ENCODE measurements around the gene MTRR.
A peak's percentile ranks its signal among the peaks of the same experiment; 100 is the strongest.

Gene MTRR

DNA sequence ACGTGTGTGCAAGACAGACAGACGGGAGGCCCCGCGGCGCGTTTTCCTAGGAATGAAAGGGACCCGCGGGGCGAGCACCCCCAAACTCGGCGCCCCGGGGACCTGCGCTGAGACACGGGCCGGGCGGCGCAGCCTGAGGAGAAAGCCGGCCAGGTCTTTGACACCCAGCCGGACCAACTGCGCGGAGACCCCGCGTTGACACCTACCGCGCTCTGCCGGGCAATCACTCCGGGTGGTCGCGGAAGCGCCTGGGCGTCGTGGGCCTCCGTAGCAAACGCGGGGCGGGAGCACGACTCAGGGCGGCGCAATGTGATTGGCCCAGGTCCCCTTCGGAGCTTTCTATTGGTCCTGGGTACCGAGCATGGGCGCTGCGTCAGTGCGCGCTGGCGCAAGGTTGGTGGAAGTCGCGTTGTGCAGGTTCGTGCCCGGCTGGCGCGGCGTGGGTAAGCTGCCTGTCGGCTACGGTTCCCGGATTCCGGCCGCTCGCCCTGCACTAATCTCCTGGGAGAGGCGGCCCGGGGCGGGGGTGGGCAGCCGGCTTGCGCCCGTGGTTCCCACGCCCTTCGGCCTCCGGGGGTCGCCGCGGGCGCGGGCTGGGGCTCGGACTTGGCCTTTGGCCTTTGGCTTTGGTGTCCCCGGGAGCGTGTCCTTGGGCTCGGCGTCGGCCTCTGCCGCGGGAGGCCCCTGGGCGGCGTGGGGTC, at the start of gene MTRR, which contains the start of gene FASTKD3:
TSS of gene MTRR (plus strand) at position 376 of the 701 bp plus-strand sequence. CDS start 1,647 bp downstream, outside the sequence.
TSS of gene FASTKD3 (minus strand) at position 259 of the 701 bp plus-strand sequence. CDS start 948 bp downstream, outside the sequence.
- FAIRE-seq, result peak; percentile 5

DNA sequence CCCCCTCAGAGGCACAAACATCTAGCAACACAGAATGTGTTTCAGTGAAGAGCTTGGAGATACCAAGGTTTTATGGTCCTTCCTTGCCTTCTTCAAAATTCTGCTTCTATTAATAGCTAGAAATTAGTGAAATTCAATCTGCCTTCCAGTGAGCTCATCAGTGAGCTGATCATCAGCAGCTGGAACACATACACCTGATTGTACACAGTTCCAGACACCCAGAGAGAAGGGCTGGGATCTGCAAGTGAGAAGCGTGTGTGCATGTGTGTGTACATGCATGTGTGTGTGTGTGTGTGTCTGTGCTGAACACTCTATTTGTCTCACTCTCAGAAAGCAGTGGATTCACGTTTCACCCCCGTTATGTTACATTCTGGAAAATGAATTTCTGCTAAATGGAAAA, 46.5 kb upstream of the MTRR start:
- no peak for FAIRE-seq

DNA sequence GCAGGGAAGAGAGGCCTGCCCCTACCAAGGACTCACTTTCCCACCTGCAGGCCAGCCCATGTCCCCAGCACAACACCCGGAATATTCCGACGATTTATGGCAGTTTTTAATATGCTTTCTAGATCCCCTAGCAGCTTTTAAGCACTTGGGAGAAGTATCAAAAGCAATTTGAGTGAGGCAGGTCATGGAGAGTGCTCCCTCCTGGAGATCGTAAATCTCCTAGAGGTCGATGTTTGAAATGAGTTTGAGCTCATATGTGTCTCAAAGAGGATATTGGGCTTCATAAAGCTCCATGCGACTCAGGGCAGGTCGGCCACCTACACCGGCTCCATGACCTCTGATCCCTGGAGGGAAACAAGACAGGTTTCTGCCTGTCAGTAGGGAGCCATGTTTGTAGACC, 45.4 kb upstream of the MTRR start:
- FAIRE-seq, result no peak

DNA sequence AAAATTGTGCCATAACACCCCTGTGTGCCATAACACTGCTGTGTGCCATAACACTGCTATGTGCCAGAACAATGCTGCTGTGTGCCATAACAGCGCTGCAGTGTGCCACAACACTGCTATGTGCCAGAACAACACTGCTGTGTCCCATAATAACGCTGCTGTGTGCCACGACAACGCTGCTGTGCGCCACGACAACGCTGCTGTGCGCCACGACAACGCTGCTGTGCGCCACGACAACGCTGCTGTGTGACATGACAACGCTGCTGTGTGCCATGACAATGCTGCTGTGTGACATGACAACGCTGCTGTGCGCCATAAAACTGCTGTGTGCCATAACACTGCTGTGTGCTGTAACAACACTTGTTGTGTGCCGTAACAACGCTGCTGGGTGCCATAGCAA, 44.0 kb upstream of the MTRR start:
- no peak for FAIRE-seq

DNA sequence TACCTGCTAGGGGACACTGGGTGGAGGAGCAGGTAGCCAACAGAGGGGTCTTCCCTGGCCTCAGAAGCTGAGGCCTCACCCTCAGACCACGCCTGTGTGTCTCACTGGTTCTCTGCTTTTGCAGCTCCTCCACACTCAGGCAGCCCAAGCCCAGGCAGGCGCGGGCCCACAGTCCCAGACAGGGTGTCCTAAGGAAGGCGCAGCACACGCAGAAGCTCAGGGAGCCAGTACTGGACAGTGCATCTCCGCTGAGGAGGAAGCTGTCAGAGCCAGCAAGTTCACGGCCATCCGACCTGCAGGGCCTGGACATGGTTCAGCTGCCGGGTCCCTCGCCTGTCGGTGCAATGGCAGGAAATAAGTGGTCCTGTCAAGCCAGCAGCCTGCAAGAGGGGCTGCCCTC, 43.3 kb upstream of the MTRR start:
- no peak for FAIRE-seq

DNA sequence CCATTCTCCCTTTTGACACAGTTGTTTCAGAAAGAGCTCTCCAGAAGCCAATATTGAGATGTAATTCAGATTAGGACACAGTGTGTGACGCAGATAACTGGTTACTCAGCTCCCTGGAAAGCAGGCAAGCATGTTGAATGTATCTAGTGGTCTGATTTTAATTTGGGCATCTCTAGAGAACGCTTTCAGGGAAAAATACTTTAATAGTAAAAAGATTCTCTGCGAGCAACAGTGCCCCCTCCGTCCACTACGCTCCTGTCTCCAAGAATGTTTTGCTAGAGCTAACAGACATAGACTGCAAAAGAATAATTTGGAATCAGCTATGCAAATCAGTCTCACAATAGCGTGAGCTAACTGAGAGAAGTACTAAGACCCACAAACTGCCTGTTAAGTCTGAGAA, 41.3 kb upstream of the MTRR start:
- no peak for FAIRE-seq

DNA sequence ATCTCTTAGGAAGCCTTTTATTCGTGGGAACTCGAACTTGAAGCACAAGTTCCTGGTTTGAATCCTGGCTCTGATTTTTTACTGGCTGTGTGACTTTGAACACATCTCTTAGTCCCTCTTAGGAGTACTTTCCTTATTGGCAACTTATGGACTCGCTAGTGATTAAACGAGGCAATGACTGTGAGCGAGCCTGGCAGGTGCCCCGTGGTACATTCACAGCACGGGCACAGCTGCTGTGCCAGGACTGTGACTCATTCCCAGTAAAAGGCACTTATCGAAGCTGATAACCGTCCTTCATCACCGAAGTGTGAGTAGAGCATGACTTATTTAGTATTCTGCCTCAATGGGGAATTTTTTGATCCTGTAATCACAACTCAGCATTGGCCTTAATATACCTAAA, 40.7 kb upstream of the MTRR start:
- FAIRE-seq, result no peak

DNA sequence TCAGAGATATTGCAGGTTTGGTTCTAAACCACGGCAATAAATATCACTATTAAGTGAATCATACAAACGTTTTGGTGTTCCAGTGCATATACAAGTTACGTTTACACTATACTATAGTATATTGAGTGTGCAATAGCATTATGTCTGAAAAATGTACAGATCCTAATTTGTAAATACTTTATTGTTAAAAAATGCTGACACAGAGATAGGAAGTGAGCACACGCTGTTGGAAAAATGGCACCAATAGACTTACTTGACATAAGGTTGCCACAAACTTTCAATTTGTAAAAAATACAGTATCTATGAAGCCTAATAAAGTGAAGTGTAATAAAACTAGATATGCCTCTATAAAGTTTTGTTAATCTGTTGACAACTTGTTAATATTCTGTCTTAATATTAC, 34.0 kb upstream of the MTRR start:
- no peak for FAIRE-seq

DNA sequence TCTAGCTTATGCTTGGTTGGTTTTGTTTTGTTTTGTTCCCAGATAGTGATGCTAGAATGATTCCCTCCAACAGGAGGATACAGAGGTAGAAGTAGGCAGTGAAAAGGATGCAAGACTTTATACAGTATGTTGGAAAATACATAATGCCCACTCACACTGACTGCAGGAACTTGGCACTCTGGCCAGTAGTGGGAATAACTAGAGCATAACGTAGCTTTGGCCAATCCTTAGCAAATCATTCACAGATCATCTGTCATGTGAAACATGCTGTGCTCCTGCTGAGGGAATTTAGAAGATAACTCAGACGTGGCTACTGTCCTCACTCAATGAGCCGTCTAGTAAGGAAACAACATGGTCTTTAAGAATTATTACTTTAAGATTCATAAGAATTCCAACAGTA, 31.5 kb upstream of the MTRR start:
- no peak for FAIRE-seq

DNA sequence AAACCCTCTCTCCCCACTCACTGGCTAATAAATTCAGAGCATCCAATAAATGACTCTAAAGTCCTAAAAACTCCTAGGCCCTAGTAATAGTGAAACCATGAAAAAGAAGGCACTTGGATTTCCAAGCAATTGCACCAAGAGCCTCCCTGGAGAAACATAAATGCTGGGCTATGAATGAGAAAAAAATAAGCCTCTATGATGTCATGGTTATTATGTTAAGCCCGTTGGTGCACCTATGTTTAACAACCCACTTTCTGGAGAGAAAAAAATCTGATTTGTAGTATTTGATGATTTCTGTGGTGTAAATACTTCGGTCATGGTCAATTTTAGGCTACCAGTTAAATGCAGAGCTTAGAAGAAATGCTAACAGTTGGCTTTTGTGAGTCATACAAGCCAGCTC, 26.4 kb upstream of the MTRR start:
- FAIRE-seq, result no peak

DNA sequence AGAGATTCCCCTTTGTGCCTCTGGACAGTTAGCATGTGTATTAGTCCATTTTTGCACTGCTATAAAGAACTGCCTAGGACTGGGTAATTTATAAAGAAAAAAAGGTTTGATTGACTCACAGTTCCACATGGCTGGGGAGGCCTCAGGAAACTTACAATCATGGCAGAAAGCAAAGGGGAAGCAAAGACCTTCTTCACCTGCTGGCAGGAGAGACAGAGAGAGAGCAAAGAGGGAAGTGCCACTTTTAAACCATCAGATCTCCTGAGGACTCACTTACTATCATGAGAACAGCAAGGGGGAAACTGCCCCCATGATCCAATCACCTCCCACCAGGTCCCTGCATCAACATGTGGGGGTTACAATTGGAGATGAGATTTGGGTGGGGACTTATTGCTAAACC, 24.0 kb upstream of the MTRR start:
- FAIRE-seq, result no peak

DNA sequence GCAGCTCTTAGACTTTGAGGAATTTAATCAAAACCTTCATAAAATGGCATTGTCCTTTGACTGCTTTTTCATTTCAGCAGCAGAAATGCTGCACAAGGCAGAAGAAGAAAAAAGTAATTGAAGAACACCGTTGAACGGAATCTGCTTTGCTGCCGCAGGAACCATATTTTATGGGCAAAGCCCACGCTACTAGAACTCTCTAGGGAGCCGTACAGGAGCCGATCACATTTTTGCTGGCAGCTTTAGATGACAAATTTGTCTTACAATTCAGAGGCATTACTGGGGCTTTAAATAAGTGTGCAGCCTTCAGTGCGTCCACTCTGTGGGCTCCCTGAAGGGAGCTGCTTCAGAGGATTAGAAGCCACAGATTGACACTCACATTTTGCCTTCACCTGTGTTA, 23.4 kb upstream of the MTRR start:
- no peak for FAIRE-seq

DNA sequence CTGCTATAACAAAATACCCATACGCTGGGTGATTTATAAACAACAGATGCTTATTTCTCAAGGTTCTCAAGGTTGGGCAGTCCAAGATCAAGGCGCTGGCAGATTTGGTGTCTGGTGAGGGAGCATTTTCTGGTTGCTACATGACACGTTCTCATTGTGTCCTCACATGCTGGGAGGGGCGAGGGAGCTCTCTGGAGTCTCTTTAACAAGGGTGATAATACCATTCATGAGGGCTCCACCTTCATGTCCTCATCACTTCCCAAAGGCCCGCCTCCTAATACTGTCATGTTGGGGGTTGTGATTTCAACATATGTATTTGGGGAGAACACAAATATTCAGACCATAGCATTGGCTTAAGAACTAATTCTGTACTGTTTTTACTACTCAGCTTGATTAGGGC, 22.6 kb upstream of the MTRR start:
- no peak for FAIRE-seq

DNA sequence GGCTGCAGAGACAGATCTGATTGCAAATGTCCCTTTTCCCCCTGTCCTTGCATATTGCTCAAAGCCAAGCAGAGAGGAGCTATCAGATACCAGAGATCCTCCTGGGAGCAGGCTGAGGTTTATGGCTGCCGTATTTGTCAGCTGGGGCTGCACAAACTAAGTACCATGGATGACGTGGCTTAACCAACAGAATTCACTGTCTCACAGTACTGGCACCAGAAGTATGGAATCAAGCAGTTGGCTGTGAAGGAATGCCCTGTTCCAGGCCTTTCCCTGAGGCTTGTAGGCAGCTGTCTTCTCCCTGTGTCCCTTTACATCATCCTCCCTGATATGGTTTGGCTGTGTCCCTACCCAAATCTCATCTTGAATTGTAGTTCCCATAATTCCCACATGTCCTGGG, 20.7 kb upstream of the MTRR start:
- no peak for FAIRE-seq

DNA sequence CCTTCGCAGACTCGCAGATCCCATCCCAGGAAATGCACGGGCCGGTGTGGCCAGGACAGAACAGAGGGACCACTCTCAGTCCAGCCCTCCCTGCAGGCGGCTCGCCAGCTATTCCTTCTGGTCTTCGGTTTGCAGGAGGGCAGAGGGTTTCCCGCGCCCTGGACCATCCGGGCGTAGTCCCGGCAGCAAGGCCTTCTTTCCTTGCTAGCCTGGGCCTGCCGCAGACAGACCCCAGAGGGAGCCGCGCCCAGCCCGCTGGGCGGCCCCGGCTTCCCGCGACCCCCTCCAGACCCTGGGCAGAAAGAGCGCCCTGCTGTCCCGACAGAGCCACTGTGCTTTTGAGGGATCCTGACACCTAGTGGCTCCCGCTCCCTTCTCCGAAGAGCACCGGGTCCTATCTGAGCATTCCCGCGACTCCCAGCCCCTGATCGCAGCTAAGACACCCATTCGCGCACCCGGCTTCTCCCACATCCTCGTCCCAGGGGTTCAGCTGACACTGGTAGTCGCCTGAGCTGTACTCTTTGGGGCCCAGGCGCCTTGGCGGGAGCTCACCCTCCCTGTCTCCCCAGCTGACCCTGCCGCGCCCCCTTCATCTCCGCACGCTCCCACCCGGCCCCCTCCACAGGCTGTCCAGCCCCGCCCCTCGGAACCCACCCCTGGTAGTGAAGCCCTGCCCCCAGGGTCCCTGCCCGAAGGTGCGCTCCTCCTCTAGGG, 19.1 kb upstream of the MTRR start:
- no peak for FAIRE-seq

DNA sequence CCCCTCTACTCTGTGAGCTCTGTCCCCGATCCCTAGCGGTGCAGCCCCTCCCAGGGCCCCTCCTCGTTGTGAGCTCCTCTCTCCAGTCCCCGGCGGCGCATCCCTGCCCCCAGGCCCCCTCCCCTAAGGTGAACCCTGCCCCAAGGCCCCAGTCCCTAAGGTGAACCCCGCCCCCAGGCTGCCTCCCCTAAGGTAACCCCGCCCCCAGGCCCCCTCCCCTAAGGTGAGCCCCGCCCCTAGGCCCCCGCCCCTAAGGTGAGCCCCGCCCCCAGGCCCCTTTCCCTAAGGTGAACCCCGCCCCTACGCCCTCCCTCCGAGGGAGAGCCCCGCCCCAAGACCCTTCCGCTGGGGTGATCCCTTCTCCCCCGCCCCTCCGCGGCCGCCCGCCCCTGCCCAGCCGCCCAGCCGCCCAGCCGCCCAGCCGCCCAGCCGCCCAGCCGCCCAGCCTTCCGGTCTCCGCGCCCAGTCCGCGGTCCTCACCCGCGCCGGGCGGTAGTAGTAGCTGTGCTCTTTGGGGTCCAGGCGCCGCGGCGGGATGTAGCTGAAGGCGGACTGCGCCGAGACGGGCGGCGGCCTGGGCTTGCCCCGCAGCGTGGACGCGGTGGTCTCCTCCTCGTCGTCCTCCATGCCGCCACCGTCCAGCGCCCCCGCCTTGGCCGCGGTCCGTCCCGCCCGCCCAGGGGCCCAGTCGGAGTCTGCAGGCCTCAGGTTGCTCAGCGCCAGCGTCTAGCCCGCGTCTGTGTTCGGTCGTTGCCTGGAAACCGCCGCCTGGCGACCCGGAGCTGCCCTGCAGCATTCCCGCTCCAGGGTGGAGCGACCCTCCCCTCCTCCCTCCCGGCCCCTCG, 18.3 kb upstream of the MTRR start, which contains the start of gene CFAP90:
TSS of gene CFAP90 (minus strand) at position 739 of the 845 bp plus-strand sequence. CDS start at position 627, 112 bp downstream.
- FAIRE-seq, result no peak

DNA sequence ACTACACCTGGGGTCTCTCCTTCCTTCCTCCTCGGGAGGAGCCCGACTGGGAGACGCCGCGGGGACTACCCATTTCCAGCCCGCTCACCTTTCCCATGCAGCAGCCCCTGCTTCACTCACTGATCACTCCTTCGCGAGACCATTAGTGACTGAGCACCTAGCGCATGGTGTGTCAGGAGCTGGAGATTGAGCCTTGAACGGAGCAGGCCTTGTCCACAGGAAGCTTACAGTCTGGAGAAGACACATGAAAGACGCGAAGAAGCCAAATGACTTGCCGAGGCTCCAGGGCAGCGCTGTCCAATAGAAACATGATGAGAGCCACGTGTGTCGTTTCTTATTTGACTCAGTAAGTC, 17.7 kb upstream of the MTRR start:
- FAIRE-seq, result no peak

DNA sequence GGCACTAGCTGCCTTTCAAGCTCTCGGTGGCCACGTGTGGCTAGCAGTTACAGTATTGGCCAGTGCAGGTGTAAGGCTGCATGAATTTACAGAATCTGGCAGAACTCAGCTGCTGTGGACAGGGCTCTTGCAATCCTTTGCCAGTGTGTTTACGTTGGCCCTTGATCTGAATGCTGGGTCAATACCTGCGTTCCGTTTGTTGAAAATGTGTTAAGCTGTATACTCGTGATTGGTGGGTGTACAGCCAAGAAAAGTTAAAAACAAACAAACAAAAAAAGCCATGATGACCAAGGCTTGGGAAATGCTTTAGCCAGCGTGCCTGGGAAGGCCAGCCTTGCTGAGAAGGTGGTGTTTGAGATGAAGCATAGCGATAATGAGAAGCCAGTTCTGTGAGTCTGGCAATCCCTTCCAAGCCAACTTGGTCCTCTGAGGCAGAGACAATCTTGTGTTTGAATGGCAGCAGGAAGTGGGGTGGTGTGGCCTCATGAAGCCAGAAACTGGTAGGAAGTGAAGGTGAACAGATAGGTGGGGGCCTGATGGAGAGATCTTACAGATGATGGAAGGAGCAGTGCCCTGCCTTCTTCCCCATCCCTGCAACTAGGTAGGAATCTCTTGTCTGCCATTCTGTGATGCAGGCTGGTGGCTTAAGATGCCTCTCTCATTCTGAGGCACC, 17.2 kb upstream of the MTRR start:
- FAIRE-seq, result no peak

DNA sequence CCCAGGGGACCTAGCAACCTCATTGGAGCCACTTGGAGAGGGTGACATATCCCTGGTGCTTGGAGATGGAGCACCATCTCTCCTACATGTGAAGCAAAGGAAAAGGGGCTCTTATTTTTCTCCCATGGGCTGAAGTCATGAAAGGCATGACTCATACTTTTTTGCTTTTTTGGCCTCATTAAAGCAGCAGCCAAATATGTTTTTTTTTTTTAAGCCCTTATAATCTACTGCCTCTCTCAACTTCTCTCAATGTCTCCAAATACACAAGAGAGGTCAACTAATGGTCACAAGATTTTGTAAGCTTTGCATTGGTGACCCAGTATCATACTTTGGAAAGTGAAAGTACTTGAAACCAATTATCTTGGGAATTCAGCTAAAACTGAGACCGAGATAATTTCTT, 16.4 kb upstream of the MTRR start:
- FAIRE-seq, result no peak

DNA sequence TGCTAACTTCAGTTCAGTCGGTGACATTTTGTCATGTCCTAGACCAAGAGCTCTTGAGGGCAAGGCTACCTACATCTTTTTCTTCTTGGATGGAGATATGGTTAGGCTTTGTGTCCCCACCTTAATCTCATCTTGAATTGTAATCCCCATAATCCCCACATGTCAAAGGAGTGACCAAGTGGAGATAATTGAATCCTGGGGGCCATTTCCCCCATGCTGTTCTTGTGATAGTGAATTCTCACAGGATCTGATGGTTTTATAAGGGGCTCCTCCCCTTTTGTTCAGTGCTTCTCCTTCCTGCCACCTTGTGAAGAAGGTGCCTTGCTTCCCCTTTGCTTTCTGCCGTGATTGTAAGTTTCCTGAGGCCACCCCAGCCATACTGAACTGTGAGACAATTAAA, 16.0 kb upstream of the MTRR start:
- FAIRE-seq, result no peak

DNA sequence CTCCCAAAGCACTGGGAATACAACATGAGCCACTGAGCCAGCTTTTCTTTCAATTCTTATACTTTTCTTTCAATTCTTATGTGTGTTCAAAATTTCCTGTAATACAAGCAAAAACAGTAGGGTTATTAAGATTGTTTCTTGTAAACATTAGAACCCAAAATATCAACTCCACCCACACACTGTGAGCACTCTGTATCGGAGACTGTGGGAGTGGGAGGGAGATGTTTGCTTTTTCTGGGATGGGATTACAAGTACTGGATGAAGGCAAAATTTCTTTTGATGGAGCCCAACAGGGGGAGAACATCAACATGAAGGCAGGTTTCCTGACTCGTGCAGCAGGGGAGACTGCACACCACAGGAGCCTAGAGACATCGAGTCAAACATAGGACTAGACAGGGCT, 13.3 kb upstream of the MTRR start:
- no peak for FAIRE-seq

DNA sequence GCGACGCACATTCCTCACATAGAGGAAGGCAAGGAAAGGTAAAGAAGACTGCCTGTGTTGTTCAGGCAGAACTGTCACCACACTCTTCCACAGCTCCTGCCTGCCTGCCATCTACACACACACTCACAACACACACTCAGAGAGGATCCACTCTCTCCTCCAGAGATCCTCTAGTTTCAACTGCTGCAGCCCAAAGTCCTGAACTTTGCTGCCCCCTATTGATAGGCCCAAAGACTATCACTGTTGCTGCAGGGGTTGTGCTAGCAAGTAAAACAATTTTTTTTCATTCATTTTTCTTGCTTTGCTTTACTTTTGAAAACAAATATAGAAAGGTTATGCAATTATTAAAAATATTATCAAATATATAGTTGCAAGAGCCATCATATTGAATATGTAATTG, 12.1 kb upstream of the MTRR start:
- peak; percentile 58 for FAIRE-seq

DNA sequence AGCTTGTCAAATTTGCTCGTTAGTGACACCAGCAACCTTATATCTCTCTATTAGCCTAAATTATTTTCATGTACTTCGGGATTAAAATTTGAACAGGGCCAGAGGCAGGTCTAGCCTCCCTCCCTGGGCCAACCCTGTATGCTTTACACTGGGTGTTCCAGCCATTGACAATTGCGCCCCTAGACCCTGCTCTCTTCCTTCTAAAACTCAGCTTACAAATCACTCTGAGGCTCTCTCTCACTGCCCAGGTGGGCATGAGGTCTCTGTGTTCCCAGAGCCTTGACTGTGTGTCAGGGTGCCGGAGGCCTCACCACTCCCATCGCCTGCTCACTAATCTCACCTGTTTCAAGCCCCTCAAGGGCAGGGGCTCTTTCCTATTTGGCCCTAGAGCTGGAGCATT, 11.6 kb upstream of the MTRR start:
- FAIRE-seq, result no peak
